HG02884 (cell line): ENCODE measurements around the gene GAL3ST2.

Experiments used
- ATAC-seq: cut with Tn5 transposase; IDR thresholded peaks from one replicate; pipeline ENCODE4 v1.9.1; 2021; ENCODE audit warnings: mild to moderate bottlenecking, moderate library complexity; ENCODE audit not compliant: unreplicated experiment

The GAL3ST2 gene

DNA sequence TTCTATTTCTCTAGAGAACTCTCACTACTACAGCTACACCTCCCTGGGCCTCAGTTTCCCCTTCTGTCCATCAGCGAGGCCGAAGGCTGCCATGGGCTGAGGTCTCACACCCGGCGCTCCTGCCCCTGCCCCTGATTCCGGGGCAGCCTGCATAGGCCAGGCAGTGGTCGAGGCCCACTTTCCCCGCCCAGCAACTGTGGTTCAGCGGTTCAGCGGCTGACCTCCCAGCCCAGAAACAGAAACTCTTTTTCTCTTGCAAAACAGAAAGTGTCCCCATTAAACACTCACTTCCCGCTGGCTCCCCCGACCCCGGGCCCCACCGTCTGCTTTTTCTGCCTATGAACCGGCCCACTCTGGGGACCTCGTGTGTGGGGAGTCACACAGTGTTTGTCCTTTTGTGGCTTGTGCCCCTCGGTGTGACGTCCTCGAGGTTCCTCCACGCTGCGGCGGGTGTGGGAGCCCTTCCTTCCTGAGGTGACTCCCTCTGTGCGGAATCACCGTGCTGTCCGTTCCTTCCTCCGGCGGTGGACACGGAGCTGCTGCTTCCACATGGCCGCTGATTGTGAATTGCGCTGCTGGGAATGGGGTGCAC lies 66.1 kb downstream of the GAL3ST2 start:
- ATAC-seq, result no peak

DNA sequence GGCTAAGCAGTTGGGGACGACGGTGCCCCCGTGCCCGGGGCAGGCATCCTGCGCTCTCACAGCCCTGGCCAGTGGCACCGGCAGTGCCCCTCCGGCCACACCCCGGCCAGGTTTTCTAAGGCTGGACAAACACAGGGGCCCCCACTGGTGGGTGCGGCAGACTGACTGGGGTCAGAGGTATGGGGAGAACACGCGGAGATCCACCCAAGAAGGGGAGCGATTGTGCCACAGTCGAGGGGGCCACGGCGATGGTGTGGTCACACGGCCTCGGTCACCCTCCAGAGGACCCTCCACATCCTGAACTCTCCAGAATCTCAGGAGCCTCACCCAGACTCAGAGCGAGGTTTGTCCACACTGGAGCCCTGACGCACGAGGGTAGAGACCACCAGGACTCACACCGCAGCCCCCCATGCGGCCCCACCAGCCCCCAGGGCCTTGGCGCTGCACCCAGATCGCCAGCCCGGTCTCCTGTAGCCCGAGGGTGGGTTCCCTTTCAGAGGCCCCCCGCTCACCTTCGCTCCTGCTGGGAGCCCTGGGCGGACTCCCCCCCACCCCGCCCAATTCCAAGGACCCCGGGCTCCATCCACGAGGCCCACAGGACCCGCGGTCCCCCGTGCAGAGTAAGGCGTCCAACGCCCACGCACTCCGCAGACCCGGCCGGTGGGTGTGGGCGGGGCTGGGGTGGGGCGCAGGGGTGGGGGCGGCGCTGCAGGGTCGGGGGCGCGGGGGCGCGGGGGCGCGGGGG lies 66.9 kb downstream of the GAL3ST2 start:
- ATAC-seq, result no peak

DNA sequence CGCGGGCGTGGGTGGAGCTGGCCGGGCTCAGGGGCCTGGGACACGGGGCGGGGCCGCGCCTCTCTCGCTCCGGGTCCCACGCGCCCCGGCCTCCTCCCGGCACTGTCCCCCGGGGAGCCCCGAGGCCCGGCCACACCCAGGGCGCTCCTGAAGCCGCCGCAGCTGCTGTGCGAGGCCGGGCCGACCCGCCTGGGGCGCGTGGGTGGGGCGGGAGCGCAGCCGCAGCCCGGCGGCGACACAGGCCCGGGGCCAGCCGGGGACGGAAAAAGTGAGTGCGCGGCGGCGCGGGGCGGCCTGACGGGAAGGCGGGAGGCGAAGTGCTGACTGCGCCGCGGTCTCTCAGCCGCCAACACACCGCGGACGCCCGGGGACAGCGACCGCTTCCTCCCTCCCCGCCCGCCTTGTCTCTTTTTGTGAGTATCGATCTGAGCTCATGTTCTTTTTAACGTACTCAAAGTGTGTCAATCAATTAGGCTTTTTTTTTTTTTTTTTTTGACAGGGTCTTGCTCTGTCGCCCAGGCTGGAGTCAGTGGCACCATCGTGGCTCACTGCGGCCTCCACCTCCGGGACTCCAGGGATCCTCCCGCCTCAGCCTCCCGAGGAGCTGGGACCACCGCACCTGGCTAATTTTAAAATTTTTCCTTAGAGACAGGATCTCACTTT lies 67.6 kb downstream of the GAL3ST2 start:
- no peak for ATAC-seq

DNA sequence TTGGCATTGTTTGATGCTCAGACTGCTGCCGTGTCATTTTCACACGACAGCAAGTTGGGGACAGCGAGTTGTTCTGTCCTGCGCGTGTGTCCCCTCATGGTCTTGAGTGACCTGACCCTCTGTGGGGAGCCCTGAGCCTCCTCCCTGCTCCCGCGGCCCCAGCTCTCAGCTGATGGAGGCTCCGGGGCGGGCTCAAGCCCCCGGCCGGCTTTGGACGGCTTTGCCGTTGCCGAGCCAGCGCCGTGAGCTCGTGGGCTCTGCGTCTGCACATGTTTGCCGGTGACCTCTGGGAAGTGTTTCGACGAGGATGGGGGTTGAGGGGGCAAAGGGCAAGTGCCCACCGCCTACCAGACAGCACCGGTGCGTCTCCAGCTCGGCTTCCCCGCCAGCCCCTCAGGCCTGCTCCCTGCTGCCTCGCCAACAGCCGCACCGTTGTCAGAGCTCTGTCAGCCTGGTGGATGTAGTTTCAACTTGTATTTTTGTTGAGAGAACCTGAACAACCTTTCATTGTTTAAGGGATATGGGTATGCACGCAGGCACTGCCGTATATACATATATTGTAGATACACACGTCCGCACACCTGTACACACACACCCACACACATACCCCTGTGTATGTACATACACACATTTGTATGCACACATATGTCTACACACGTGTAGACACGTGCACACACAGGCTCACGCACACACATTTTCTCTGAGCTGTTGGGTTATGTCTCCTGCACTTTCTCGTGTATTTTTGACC lies 68.4 kb downstream of the GAL3ST2 start:
- no peak for ATAC-seq

DNA sequence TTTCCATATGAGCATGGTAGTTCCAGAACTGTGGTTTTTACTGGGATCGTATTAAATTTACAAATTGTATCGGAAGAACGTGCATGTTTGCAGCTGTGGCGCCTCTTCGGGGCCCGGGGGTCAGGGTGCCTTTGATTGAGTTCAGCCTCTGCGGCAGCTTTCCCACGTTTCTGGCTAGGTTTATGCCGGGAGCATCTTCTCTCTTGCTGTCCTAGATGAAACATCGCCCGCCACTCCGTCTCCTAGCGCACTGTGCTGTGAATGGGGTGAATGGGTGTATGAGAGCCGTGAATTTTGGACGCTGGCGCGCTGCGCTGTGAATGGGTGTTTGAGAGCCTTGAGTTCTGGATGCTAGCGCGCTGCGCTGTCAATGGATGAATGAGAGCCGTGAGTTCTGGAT lies 69.8 kb downstream of the GAL3ST2 start:
- no peak for ATAC-seq

DNA sequence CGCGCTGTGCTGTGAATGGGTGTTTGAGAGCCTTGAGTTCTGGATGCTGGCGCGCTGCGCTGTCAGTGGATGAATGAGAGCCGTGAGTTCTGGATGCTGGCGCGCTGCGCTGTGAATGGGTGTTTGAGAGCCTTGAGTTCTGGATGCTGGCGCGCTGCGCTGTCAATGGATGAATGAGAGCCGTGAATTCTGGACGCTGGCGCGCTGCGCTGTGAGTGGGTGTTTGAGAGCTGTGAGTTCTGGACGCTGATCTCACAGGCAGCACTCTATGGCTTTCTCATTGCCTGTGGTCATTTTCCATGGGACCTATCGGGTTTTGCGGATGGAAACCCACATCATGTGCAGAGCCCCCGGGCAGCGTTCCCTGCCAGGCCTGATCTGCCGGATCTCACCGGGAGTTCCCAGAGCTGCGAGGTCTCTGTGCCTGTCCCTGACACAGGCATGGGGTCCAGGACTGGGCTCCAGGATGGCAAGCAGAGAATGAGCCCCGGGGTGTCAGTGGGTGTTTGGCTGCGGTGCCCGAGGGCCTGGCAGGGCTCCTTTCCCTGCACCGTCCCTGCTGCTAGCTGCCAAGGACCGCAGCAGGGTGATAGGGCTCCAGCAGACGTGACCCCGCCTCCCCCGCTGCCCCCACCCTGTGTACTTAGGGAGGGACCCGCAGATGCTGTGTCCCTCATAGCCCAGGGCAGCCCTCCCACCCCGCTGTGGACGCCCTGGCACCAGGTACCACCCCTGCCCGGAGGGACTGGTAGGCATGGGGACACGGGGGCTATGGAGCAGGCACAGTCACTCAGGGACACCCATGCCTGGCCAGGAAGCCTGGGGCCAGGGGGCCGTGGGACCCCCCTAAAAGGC lies 72.4 kb downstream of the GAL3ST2 start:
- ATAC-seq, result no peak

DNA sequence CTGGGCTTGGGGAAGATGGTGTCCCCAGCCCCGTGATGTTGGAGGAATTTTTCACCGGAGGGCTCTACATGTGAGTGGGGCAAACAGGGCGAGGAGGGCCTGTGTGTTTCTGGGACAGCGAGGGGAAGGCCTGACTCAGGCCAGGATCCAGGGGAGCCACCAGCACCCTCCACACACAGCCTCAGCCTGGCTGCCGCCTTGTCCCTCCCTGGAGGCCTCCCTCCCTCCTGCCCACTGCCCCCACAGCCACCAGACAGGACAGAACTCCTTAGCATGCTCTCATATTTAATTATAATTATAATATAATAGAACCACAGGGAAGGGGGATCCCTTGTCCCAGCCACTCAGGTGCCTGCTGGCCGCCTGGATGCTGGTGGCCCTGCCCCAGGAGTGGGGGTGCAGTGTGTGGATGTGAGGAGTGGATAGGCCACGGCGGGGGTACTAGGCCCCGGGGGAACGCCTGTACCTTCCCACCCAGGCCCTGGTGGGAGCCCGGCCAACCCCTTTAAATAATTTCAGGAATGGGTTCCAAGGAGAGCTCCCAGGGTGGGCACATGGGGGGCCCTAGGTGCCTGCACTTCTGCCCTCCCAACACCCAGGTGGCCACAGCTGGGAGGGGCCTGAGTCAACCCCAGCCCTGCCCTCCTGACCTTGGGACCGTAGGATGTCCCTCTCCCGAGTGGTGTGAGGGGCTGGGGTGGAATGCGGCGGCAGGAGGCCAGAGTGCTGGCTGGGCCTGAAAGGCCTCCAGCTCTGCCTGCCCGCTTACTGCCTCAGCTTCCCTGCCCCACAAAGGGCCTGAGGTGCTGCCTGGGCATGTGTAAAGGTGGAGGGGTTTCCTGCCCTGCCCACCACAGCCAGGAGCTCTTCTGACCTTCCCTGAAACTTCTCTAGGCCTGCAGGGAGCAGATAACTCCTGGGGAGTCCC lies 73.3 kb downstream of the GAL3ST2 start:
- no peak for ATAC-seq

DNA sequence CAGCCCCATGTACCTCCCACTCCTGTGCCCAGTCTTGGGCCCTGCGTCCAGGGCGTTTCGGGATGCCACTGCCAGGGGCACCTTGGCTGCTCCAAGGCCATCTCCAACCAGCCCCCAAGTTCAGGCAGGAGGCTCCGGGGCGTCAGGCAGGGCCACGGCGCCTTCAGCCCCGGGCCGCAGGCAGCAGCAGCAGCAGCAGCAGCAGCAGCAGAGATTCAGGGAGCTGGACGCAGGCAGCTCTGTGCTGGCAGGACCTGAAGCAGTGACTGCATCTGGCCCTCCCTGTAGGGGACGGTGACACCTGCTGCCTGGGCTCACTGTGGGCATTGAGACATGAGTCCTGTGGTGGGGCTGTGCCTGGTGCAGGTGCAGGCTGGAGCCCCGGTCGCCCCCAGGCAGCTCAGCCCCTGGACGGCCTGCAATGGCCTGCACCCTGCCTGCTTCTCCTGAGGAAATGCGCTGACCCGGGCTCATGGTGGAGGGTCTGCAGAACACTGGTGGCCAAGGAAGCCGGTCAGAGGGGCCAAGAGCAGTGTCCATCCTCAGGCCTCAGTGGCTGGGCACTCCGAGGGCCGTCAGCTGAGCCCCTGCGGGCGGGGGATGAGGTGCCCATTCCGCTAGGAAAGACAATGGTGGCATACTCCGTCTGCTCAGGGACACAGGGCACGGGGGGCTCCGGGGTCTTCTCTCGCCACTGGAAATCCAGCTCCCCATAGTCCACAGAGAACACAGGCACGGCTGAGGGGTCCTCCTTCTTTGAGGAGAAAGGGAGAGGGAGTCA lies 74.1 kb downstream of the GAL3ST2 start:
- no peak for ATAC-seq

DNA sequence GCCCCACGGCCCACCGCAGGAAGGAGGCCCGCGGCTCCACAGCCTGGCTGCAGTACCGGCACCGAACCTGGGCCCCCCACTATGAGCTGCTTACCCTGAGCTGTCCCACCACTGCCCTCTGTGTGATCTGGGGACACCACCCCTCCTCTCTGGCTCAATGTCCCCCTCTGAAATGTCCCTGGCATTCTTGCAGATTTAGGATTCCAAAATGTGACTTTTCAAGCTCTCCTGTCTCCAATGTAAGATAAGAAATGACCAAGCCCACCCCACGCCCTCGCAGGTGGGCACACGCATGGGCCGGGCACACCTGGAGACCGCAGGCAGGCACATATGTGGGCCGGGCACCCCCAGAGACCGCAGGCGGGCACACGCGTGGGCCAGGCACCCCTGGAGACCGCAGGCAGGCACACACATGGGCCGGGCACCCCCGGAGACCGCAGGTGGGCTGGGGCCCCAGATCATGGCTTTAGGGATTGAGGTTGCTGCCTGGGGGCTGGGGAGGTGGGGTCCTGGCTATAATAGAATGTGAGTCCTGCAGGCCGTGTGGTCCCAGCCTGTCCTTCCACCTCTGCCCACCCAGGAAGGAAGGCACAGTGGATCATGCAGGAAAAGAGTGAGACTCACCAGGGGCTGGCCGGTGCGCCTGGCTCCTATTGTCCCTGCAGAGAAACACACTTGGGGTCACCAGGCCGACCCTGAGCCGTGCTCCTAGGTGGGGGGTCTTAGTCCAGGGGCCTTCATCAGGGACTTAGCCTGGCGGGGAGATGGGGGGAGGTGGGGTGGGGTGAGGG lies 74.9 kb downstream of the GAL3ST2 start:
- ATAC-seq, result no peak

DNA sequence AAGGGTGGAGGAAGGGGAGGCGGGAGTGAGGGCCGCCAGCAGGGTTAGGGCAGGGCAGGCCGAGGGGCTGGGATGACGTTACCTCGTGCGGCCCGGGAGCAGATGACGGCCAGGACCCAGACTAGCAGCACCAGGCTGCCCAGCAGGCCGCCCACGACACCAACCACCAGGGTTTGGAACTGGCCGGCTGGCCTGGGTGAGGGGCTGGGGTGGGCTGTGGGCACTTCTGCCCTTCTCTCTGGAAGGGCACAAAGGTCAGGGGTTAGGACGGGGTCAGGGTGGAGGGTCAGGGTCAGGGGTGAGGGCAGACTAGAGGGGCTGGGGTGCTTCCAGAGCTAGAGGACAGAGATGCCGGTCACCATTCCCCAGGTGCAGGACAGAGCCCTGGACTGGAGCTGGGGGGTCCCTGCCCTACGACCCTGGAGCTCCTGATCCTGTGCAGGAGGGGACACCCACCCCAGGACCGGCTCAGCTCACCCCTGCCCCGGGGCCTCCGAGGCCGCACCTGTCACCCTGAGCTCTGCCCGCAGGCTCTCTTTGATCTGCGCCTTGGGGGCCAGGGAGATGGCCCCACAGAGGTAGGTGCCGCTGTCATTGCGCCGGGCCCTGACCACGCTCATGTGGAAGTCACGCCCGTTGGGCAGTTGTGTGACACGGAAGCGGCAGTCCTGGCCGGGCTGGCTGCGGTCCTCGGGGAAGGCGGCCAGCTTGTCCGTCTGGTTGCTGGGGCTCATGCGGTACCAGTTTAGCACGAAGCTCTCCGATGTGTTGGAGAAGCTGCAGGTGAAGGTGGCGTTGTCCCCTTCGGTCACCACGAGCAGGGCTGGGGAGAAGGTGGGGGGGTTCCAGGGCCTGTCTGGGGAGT lies 75.7 kb downstream of the GAL3ST2 start:
- ATAC-seq, result no peak

DNA sequence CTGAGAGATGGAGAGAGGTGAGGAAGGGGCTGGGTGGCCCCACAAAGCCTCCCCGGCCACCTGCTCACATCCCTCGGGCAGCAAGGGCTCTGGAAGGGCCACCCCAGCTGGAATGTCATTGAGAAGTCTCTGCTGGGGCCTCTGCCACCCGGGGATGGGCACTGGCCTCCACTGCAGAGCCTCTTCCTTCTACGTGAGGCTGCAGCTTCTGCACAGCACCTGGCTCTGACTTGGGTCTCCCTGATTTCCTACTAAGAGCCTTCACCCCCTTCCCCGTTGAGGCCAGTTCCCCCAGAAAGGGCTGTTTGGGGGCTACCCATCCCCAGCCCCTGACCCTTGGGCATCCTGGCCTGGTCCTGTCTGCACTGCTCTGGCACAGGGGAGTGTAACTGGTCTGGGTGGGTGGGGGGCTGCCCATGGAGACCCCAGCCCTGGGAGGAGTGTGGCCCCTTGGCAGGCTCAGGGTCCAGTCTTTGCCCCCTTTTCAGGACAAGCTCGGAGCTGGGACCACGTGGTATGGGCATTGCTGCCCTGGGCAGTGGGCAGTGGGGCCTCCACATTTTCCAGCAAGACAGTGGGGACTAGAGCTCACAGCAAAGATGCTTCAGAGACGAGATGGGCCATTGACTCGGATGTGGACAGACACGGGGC lies 76.5 kb downstream of the GAL3ST2 start:
- no peak for ATAC-seq
